ENCODE data around the gene KRTAP4-7.
"Not testable (repeated sequence)": the region's sequence is repeated elsewhere in the genome, so short reads cannot be mapped to it uniquely, and the experiment has no call there.

Gene KRTAP4-7

GRCh38 chr17:41063449-41063848, 20.5 kb upstream of the KRTAP4-7 start:
- no peak for DNase-seq
- in situ Hi-C loops (cut with HindIII; ENCODE audit: low pct_ligation_motif_present, low pct_unique_long_range_greater_than_20kb, low sequenced_read_pairs) = no loop called here

GRCh38 chr17:41064301-41064700, 19.6 kb upstream of the KRTAP4-7 start:
- in situ Hi-C loops (cut with HindIII; ENCODE audit: low pct_ligation_motif_present, low pct_unique_long_range_greater_than_20kb, low sequenced_read_pairs) = no loop called here
- DNase-seq = no peak

- in situ Hi-C loops (cut with HindIII; ENCODE audit: low pct_ligation_motif_present, low pct_unique_long_range_greater_than_20kb, low sequenced_read_pairs); DNase-seq: not testable (repeated sequence)
Measured at GRCh38 chr17:41065016-41065689, 18.8 kb upstream of the KRTAP4-7 start.

- DNase-seq = peak; percentile 82
- in situ Hi-C loops (cut with HindIII; ENCODE audit: low pct_ligation_motif_present, low pct_unique_long_range_greater_than_20kb, low sequenced_read_pairs) = no loop called here
Measured at GRCh38 chr17:41065829-41066624, 17.9 kb upstream of the KRTAP4-7 start, which contains the start of gene KRTAP2-4. KRTAP2-4 (minus strand) TSS chr17:41065879; CDS start chr17:41065845, 34 bp downstream.

- in situ Hi-C loops (cut with HindIII; ENCODE audit: low pct_ligation_motif_present, low pct_unique_long_range_greater_than_20kb, low sequenced_read_pairs) = no loop called here
- DNase-seq = no peak
Measured at GRCh38 chr17:41067281-41067680, 16.7 kb upstream of the KRTAP4-7 start.

- DNase-seq = no peak
- in situ Hi-C loops (cut with HindIII; ENCODE audit: low pct_ligation_motif_present, low pct_unique_long_range_greater_than_20kb, low sequenced_read_pairs) = no loop called here
Measured at GRCh38 chr17:41069031-41069430, 14.9 kb upstream of the KRTAP4-7 start.

- in situ Hi-C loops (cut with HindIII; ENCODE audit: low pct_ligation_motif_present, low pct_unique_long_range_greater_than_20kb, low sequenced_read_pairs) = no loop called here
- no peak for DNase-seq
Measured at GRCh38 chr17:41071606-41072360, 12.2 kb upstream of the KRTAP4-7 start.

- in situ Hi-C loops (cut with HindIII; ENCODE audit: low pct_ligation_motif_present, low pct_unique_long_range_greater_than_20kb, low sequenced_read_pairs) = no loop called here
- DNase-seq = no peak
Measured at GRCh38 chr17:41073676-41074075, 10.3 kb upstream of the KRTAP4-7 start.

GRCh38 chr17:41076788-41077187, 7.2 kb upstream of the KRTAP4-7 start:
- DNase-seq = no peak
- in situ Hi-C loops (cut with HindIII; ENCODE audit: low pct_ligation_motif_present, low pct_unique_long_range_greater_than_20kb, low sequenced_read_pairs) = no loop called here

GRCh38 chr17:41082626-41083025, 1.3 kb upstream of the KRTAP4-7 start:
- in situ Hi-C loops (cut with HindIII; ENCODE audit: low pct_ligation_motif_present, low pct_unique_long_range_greater_than_20kb, low sequenced_read_pairs) = no loop called here
- no peak for DNase-seq

GRCh38 chr17:41083427-41083826, 523 bp upstream of the KRTAP4-7 start:
- DNase-seq = peak; percentile 32
- in situ Hi-C loops (cut with HindIII; ENCODE audit: low pct_ligation_motif_present, low pct_unique_long_range_greater_than_20kb, low sequenced_read_pairs) = not testable (repeated sequence)

GRCh38 chr17:41088760-41089352, 4.9 kb downstream of the KRTAP4-7 start:
- in situ Hi-C loops (cut with HindIII; ENCODE audit: low pct_ligation_motif_present, low pct_unique_long_range_greater_than_20kb, low sequenced_read_pairs); DNase-seq: not testable (repeated sequence)

GRCh38 chr17:41096055-41096454, 12.1 kb downstream of the KRTAP4-7 start:
- in situ Hi-C loops (cut with HindIII; ENCODE audit: low pct_ligation_motif_present, low pct_unique_long_range_greater_than_20kb, low sequenced_read_pairs) = no loop called here
- DNase-seq = no peak

- in situ Hi-C loops (cut with HindIII; ENCODE audit: low pct_ligation_motif_present, low pct_unique_long_range_greater_than_20kb, low sequenced_read_pairs) = no loop called here
- DNase-seq = no peak
Measured at GRCh38 chr17:41098042-41098441, 14.1 kb downstream of the KRTAP4-7 start, which contains the start of gene KRTAP4-8. KRTAP4-8 (minus strand) TSS chr17:41098142; CDS start chr17:41098084, 58 bp downstream.

GRCh38 chr17:41098481-41098880, 14.5 kb downstream of the KRTAP4-7 start:
- in situ Hi-C loops (cut with HindIII; ENCODE audit: low pct_ligation_motif_present, low pct_unique_long_range_greater_than_20kb, low sequenced_read_pairs) = no loop called here
- DNase-seq = no peak

GRCh38 chr17:41099682-41100480, 15.9 kb downstream of the KRTAP4-7 start:
- peak; percentile 15 for DNase-seq
- in situ Hi-C loops (cut with HindIII; ENCODE audit: low pct_ligation_motif_present, low pct_unique_long_range_greater_than_20kb, low sequenced_read_pairs) = not testable (repeated sequence)

- in situ Hi-C loops (cut with HindIII; ENCODE audit: low pct_ligation_motif_present, low pct_unique_long_range_greater_than_20kb, low sequenced_read_pairs) = no loop called here
Measured at GRCh38 chr17:41101586-41102259, 17.8 kb downstream of the KRTAP4-7 start, which contains the start of gene KRTAP4-16. KRTAP4-16 (minus strand) TSS chr17:41102209; CDS start chr17:41102209, 0 bp downstream.

More at GRCh38 chr17:41101586-41102259, 17.8 kb downstream of the KRTAP4-7 start, which contains the start of gene KRTAP4-16:
- DNase-seq = no peak
